GM12878 (cell line): Measurements from ENCODE around the gene ISM1. TPM values are rescaled to one million over a fixed set of nuclear protein-coding genes. Genes with fewer than 3 reads are reported as not detected.

Source experiments
- E2F8 ChIP-seq: fragments of 450-650 bp; IDR thresholded peaks from 2 replicates; pipeline ENCODE4 v1.6.1; 2018; ENCODE audit warnings: mild to moderate bottlenecking, low read depth, moderate library complexity; ENCODE audit not compliant: partially characterized antibody
- HDGF ChIP-seq: fragments of 450-650 bp; IDR thresholded peaks from 2 replicates; pipeline ENCODE4 v1.6.1; 2016; ENCODE audit warnings: antibody characterized with exemption
- KDM1A ChIP-seq: fragments of 200-600 bp; sonication (generic); IDR thresholded peaks from 2 replicates; pipeline ENCODE4 v1.6.1; 2016; ENCODE audit warnings: borderline replicate concordance
- NBN ChIP-seq: fragments of 450-650 bp; IDR thresholded peaks from 2 replicates; pipeline ENCODE4 v1.6.1; 2016
- POU2F2 ChIP-seq: IDR thresholded peaks from 3 replicates; pipeline ENCODE4 v1.6.1; 2011; ENCODE audit warnings: low read depth, mild to moderate bottlenecking, low read length, borderline replicate concordance
- YY1 ChIP-seq: IDR thresholded peaks from 2 replicates; pipeline ENCODE4 v1.6.1; 2011; ENCODE audit warnings: low read depth, mild to moderate bottlenecking, low read length
- polyA plus RNA-seq, 11 experiments: library from polyadenylated mRNA; depleted of rRNA in 4 of 11; unstranded in 6 of 11; stranded (reverse) in 5 of 11; fragments of >200 nt; fragmentation: Nextera tagmentation in 4 of 11; fragmentation: Illumina TruSeq in 1 of 11; extraction: Ambion mirVana in 4 of 11; extraction: Trizol in 1 of 11; gene quantifications; 1 replicate in 1 of 11; 2 replicates in 10 of 11; pipeline versions ENCODE4 v1.2.1 to v1.2.3, GENCODE V29; 2011 to 2016; ENCODE audit warnings: inconsistent platforms in 2 of 11, missing spikeins in 2 of 11, low read depth in 1 of 11
- total RNA-seq, 4 experiments: library from RNA; depleted of rRNA in 3 of 4; stranded (reverse); fragments of >200 nt in 3 of 4; fragmentation: Illumina TruSeq in 1 of 4; extraction: Trizol in 1 of 4; gene quantifications; 2 replicates each; pipeline versions ENCODE4 v1.2.1 to v1.2.3, GENCODE V29; 2013 to 2021
- TF ChIP-seq, protein P1 (sequence below): IDR thresholded peaks from 2 replicates; pipeline ENCODE4 v1.6.1; 2011; ENCODE audit warnings: mild to moderate bottlenecking, low read depth, low read length, moderate library complexity; ENCODE audit not compliant: insufficient replicate concordance
- TF ChIP-seq, protein P2 (sequence below): fragments of 450-650 bp; IDR thresholded peaks from 2 replicates; pipeline ENCODE4 v1.6.1; 2017; ENCODE audit warnings: mild to moderate bottlenecking, moderate library complexity

ISM1 gene
- total and polyA plus RNA-seq, 10 of the 15 experiments (the other 5 are each of a cell fraction or from before 2014, with no cell fraction given): 0.01 to 0.03 TPM; not detected in 8

- TF ChIP-seq E2F8 (no peak), POU2F2 (0 out of 3 replicates have a peak, but pooled peaks have one; percentile 32), NBN (no peak), KDM1A (no peak), HDGF (no peak), YY1 (peak; percentile 64; the same call in 1 of the 2 replicates)
- TF ChIP-seq, protein P1, sequence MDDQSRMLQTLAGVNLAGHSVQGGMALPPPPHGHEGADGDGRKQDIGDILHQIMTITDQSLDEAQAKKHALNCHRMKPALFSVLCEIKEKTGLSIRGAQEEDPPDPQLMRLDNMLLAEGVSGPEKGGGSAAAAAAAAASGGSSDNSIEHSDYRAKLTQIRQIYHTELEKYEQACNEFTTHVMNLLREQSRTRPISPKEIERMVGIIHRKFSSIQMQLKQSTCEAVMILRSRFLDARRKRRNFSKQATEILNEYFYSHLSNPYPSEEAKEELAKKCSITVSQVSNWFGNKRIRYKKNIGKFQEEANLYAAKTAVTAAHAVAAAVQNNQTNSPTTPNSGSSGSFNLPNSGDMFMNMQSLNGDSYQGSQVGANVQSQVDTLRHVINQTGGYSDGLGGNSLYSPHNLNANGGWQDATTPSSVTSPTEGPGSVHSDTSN: no peak
- TF ChIP-seq, protein P2, sequence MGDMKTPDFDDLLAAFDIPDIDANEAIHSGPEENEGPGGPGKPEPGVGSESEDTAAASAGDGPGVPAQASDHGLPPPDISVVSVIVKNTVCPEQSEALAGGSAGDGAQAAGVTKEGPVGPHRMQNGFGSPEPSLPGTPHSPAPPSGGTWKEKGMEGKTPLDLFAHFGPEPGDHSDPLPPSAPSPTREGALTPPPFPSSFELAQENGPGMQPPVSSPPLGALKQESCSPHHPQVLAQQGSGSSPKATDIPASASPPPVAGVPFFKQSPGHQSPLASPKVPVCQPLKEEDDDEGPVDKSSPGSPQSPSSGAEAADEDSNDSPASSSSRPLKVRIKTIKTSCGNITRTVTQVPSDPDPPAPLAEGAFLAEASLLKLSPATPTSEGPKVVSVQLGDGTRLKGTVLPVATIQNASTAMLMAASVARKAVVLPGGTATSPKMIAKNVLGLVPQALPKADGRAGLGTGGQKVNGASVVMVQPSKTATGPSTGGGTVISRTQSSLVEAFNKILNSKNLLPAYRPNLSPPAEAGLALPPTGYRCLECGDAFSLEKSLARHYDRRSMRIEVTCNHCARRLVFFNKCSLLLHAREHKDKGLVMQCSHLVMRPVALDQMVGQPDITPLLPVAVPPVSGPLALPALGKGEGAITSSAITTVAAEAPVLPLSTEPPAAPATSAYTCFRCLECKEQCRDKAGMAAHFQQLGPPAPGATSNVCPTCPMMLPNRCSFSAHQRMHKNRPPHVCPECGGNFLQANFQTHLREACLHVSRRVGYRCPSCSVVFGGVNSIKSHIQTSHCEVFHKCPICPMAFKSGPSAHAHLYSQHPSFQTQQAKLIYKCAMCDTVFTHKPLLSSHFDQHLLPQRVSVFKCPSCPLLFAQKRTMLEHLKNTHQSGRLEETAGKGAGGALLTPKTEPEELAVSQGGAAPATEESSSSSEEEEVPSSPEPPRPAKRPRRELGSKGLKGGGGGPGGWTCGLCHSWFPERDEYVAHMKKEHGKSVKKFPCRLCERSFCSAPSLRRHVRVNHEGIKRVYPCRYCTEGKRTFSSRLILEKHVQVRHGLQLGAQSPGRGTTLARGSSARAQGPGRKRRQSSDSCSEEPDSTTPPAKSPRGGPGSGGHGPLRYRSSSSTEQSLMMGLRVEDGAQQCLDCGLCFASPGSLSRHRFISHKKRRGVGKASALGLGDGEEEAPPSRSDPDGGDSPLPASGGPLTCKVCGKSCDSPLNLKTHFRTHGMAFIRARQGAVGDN: 0 out of 2 replicates have a peak, but pooled peaks have one; percentile 75
- TF ChIP-seq, all 136 proteins: peak for 10
Observed at GRCh38 chr20:13338097-13338661, 117.1 kb downstream of the ISM1 start (continued).
